ENCODE measurements around the gene STX8.
A peak's percentile ranks its signal among the peaks of the same experiment; 100 is the strongest.

Gene STX8

DNA sequence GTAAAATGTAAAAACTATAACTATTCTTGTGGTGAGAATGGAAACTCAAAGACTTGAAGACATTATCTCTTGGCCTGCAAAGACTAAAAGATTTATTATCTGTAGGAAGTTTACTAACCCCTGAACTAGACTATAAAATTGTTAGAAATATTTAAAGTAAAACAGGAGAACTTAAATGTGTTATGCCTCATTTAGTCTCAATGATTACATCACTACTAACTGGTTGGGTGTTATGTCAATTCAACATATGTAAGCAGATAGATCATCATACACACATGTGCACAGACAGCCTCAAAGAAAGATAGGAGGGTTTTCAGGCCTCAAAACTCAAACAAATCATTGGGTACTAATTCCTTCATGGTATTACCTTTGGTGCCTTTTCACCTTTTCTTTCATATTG, 7.6 kb downstream of the STX8 start (continued):
- TF ChIP-seq, protein P1, sequence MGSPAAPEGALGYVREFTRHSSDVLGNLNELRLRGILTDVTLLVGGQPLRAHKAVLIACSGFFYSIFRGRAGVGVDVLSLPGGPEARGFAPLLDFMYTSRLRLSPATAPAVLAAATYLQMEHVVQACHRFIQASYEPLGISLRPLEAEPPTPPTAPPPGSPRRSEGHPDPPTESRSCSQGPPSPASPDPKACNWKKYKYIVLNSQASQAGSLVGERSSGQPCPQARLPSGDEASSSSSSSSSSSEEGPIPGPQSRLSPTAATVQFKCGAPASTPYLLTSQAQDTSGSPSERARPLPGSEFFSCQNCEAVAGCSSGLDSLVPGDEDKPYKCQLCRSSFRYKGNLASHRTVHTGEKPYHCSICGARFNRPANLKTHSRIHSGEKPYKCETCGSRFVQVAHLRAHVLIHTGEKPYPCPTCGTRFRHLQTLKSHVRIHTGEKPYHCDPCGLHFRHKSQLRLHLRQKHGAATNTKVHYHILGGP (tag by site-specific recombination; IDR thresholded peaks at IDR 0.05) = peak; percentile 87
- TF ChIP-seq ZNF302 (tag by site-specific recombination; IDR thresholded peaks at IDR 0.05; ENCODE audit: low read depth) (no peak), ZNF629 (tag by site-specific recombination; IDR thresholded peaks at IDR 0.05) (peak; percentile 81), BCL11A (tag by site-specific recombination; IDR thresholded peaks at IDR 0.05; ENCODE audit: low read depth) (peak; percentile 74; the same call in 1 of the 2 replicates), ZNF266 (tag by site-specific recombination; IDR thresholded peaks at IDR 0.05; ENCODE audit: low read depth) (no peak), OSR2 (tag by site-specific recombination; IDR thresholded peaks at IDR 0.05) (peak; percentile 83), ZNF600 (tag by site-specific recombination; IDR thresholded peaks at IDR 0.05) (0 out of 2 replicates have a peak, but pooled peaks have one; percentile 19), ZNF658 (tag by site-specific recombination; IDR thresholded peaks at IDR 0.05) (no peak), ZNF132 (tag by site-specific recombination; IDR thresholded peaks at IDR 0.05; ENCODE audit: borderline replicate concordance) (no peak), ZNF335 (tag by site-specific recombination; conservative IDR thresholded peaks at IDR 0.05) (no peak), KLF10 (tag by site-specific recombination; IDR thresholded peaks at IDR 0.05) (peak; percentile 53; the same call in 1 of the 2 replicates), WT1 (tag by site-specific recombination; IDR thresholded peaks at IDR 0.05) (no peak), ZNF2 (tag by site-specific recombination; IDR thresholded peaks at IDR 0.05) (0 out of 2 replicates have a peak, but pooled peaks have one; percentile 36), ZNF391 (tag by site-specific recombination; IDR thresholded peaks at IDR 0.05; ENCODE audit: borderline replicate concordance, low read depth) (no peak), ZFHX2 (tag by site-specific recombination; conservative IDR thresholded peaks at IDR 0.05) (no peak)
- TF ChIP-seq, protein P2, sequence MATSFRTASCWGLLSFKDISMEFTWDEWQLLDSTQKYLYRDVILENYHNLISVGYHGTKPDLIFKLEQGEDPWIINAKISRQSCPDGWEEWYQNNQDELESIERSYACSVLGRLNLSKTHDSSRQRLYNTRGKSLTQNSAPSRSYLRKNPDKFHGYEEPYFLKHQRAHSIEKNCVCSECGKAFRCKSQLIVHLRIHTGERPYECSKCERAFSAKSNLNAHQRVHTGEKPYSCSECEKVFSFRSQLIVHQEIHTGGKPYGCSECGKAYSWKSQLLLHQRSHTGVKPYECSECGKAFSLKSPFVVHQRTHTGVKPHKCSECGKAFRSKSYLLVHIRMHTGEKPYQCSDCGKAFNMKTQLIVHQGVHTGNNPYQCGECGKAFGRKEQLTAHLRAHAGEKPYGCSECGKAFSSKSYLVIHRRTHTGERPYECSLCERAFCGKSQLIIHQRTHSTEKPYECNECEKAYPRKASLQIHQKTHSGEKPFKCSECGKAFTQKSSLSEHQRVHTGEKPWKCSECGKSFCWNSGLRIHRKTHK (tag by site-specific recombination; IDR thresholded peaks at IDR 0.05) = no peak
- TF ChIP-seq, protein P3, sequence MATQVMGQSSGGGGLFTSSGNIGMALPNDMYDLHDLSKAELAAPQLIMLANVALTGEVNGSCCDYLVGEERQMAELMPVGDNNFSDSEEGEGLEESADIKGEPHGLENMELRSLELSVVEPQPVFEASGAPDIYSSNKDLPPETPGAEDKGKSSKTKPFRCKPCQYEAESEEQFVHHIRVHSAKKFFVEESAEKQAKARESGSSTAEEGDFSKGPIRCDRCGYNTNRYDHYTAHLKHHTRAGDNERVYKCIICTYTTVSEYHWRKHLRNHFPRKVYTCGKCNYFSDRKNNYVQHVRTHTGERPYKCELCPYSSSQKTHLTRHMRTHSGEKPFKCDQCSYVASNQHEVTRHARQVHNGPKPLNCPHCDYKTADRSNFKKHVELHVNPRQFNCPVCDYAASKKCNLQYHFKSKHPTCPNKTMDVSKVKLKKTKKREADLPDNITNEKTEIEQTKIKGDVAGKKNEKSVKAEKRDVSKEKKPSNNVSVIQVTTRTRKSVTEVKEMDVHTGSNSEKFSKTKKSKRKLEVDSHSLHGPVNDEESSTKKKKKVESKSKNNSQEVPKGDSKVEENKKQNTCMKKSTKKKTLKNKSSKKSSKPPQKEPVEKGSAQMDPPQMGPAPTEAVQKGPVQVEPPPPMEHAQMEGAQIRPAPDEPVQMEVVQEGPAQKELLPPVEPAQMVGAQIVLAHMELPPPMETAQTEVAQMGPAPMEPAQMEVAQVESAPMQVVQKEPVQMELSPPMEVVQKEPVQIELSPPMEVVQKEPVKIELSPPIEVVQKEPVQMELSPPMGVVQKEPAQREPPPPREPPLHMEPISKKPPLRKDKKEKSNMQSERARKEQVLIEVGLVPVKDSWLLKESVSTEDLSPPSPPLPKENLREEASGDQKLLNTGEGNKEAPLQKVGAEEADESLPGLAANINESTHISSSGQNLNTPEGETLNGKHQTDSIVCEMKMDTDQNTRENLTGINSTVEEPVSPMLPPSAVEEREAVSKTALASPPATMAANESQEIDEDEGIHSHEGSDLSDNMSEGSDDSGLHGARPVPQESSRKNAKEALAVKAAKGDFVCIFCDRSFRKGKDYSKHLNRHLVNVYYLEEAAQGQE (tag by site-specific recombination; IDR thresholded peaks at IDR 0.05) = no peak
- TF ChIP-seq, protein P4, sequence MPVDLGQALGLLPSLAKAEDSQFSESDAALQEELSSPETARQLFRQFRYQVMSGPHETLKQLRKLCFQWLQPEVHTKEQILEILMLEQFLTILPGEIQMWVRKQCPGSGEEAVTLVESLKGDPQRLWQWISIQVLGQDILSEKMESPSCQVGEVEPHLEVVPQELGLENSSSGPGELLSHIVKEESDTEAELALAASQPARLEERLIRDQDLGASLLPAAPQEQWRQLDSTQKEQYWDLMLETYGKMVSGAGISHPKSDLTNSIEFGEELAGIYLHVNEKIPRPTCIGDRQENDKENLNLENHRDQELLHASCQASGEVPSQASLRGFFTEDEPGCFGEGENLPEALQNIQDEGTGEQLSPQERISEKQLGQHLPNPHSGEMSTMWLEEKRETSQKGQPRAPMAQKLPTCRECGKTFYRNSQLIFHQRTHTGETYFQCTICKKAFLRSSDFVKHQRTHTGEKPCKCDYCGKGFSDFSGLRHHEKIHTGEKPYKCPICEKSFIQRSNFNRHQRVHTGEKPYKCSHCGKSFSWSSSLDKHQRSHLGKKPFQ (tag by site-specific recombination; IDR thresholded peaks at IDR 0.05) = no peak
- TF ChIP-seq, protein P5, sequence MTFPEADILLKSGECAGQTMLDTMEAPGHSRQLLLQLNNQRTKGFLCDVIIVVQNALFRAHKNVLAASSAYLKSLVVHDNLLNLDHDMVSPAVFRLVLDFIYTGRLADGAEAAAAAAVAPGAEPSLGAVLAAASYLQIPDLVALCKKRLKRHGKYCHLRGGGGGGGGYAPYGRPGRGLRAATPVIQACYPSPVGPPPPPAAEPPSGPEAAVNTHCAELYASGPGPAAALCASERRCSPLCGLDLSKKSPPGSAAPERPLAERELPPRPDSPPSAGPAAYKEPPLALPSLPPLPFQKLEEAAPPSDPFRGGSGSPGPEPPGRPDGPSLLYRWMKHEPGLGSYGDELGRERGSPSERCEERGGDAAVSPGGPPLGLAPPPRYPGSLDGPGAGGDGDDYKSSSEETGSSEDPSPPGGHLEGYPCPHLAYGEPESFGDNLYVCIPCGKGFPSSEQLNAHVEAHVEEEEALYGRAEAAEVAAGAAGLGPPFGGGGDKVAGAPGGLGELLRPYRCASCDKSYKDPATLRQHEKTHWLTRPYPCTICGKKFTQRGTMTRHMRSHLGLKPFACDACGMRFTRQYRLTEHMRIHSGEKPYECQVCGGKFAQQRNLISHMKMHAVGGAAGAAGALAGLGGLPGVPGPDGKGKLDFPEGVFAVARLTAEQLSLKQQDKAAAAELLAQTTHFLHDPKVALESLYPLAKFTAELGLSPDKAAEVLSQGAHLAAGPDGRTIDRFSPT (tag by site-specific recombination; IDR thresholded peaks at IDR 0.05) = peak; percentile 52; the same call in 1 of the 2 replicates
- TF ChIP-seq, protein P6, sequence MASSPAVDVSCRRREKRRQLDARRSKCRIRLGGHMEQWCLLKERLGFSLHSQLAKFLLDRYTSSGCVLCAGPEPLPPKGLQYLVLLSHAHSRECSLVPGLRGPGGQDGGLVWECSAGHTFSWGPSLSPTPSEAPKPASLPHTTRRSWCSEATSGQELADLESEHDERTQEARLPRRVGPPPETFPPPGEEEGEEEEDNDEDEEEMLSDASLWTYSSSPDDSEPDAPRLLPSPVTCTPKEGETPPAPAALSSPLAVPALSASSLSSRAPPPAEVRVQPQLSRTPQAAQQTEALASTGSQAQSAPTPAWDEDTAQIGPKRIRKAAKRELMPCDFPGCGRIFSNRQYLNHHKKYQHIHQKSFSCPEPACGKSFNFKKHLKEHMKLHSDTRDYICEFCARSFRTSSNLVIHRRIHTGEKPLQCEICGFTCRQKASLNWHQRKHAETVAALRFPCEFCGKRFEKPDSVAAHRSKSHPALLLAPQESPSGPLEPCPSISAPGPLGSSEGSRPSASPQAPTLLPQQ (tag by site-specific recombination; IDR thresholded peaks at IDR 0.05) = peak; percentile 34; the same call in 1 of the 2 replicates
- TF ChIP-seq, protein P7, sequence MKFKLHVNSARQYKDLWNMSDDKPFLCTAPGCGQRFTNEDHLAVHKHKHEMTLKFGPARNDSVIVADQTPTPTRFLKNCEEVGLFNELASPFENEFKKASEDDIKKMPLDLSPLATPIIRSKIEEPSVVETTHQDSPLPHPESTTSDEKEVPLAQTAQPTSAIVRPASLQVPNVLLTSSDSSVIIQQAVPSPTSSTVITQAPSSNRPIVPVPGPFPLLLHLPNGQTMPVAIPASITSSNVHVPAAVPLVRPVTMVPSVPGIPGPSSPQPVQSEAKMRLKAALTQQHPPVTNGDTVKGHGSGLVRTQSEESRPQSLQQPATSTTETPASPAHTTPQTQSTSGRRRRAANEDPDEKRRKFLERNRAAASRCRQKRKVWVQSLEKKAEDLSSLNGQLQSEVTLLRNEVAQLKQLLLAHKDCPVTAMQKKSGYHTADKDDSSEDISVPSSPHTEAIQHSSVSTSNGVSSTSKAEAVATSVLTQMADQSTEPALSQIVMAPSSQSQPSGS (tag by site-specific recombination; IDR thresholded peaks at IDR 0.05; ENCODE audit: low read depth) = peak; percentile 81
- TF ChIP-seq, protein P8, sequence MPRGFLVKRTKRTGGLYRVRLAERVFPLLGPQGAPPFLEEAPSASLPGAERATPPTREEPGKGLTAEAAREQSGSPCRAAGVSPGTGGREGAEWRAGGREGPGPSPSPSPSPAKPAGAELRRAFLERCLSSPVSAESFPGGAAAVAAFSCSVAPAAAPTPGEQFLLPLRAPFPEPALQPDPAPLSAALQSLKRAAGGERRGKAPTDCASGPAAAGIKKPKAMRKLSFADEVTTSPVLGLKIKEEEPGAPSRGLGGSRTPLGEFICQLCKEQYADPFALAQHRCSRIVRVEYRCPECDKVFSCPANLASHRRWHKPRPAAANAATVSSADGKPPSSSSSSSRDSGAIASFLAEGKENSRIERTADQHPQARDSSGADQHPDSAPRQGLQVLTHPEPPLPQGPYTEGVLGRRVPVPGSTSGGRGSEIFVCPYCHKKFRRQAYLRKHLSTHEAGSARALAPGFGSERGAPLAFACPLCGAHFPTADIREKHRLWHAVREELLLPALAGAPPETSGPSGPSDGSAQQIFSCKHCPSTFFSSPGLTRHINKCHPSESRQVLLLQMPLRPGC (tag by site-specific recombination; IDR thresholded peaks at IDR 0.05) = 0 out of 2 replicates have a peak, but pooled peaks have one; percentile 33
- TF ChIP-seq, protein P9, sequence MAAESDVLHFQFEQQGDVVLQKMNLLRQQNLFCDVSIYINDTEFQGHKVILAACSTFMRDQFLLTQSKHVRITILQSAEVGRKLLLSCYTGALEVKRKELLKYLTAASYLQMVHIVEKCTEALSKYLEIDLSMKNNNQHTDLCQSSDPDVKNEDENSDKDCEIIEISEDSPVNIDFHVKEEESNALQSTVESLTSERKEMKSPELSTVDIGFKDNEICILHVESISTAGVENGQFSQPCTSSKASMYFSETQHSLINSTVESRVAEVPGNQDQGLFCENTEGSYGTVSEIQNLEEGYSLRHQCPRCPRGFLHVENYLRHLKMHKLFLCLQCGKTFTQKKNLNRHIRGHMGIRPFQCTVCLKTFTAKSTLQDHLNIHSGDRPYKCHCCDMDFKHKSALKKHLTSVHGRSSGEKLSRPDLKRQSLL (tag by site-specific recombination; IDR thresholded peaks at IDR 0.05) = no peak

Measured in HEK293 (cell line).